Measurements from ENCODE around the gene EHD4.

EHD4 gene

DNA sequence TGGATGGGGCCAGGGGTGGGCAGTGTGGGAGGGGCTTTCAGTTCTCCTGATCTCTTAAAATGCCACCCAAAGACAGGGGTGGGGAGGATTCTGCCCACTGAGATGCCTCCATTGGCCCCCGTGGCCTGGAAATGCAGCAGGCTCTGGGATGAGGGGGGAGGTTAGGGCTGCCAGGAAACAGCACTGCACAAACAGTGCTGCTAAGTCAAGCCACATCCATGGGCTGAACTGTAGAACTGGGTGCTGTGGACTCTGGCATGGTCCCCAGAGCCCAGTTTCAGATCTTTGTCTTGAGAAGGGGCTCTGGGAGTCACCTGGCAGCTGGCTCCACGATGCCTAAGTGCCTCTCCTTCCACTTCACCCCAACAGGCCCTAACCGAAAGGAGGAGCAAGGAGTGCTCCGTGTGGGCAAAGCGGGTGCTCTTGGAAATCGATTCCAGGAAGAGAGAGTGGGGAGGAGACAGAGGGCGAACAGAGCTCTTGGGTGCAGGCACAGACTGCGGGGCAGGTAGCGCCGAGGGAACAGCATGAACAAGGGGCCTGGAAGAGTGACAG, 40.6 kb upstream of the EHD4 start:
- H3K9ac ChIP-seq (ENCODE audit: insufficient read length, low read depth) = no peak overlapping the region
- H3K4me3 ChIP-seq (ENCODE audit: insufficient read length, low read depth) = no peak overlapping the region
- no peaks in the 10 kb centered on the region for H3K27me3 ChIP-seq (ENCODE audit: insufficient read depth, insufficient read length)
- H3K9me3 ChIP-seq (ENCODE audit: insufficient read depth, low read length) = no peaks in the 10 kb centered on the region
- H3K4me1 ChIP-seq (ENCODE audit: insufficient read depth, insufficient read length) = peaks cover 2% of the 10 kb centered on the region
- no peak for TF ChIP-seq SUZ12 (IDR thresholded peaks at IDR 0.05; ENCODE audit: extremely low read depth, insufficient read depth, insufficient read length)
- TF ChIP-seq ZNF274 (IDR thresholded peaks at IDR 0.05; ENCODE audit: low read depth, low read length) = no peak
- TF ChIP-seq YY1 (IDR thresholded peaks at IDR 0.05; ENCODE audit: insufficient read depth, insufficient read length) = no peak
- no peaks in the 10 kb centered on the region for H3K36me3 ChIP-seq (ENCODE audit: insufficient read depth, insufficient read length, low read length)
- DNase-seq (ENCODE audit: low read depth, low spot score) = no peak

DNA sequence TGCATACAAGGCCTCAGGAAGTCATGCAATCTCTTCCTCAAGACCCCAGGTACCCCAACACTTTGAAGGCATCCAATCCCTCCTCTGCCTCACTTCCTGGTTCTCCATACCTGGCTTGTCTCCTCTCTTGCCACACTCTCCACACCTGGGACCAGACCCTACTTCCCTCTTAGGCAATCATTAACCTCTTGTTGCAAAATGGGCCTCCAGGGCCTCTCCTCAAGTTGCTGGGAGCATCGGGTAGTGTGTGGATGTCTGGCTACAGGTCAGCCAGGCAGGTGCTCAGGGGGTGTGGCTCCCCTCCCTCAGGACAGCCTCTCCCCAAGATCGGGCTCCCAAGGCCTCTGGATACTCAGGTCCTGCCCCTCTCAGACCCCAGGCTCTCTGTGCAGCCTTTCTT, 39.9 kb upstream of the EHD4 start:
- no peak for TF ChIP-seq SUZ12 (IDR thresholded peaks at IDR 0.05; ENCODE audit: extremely low read depth, insufficient read depth, insufficient read length)
- TF ChIP-seq ZNF274 (IDR thresholded peaks at IDR 0.05; ENCODE audit: low read depth, low read length) = no peak
- no peak for TF ChIP-seq YY1 (IDR thresholded peaks at IDR 0.05; ENCODE audit: insufficient read depth, insufficient read length)
- no peaks in the 10 kb centered on the region for H3K36me3 ChIP-seq (ENCODE audit: insufficient read depth, insufficient read length, low read length)
- H3K9ac ChIP-seq (ENCODE audit: insufficient read length, low read depth) = no peak overlapping the region
- no peak for DNase-seq (ENCODE audit: low read depth, low spot score)
- H3K4me1 ChIP-seq (ENCODE audit: insufficient read depth, insufficient read length) = peaks cover 2% of the 10 kb centered on the region
- no peak overlapping the region for H3K4me3 ChIP-seq (ENCODE audit: insufficient read length, low read depth)
- H3K27me3 ChIP-seq (ENCODE audit: insufficient read depth, insufficient read length) = no peaks in the 10 kb centered on the region
- H3K9me3 ChIP-seq (ENCODE audit: insufficient read depth, low read length) = no peaks in the 10 kb centered on the region

DNA sequence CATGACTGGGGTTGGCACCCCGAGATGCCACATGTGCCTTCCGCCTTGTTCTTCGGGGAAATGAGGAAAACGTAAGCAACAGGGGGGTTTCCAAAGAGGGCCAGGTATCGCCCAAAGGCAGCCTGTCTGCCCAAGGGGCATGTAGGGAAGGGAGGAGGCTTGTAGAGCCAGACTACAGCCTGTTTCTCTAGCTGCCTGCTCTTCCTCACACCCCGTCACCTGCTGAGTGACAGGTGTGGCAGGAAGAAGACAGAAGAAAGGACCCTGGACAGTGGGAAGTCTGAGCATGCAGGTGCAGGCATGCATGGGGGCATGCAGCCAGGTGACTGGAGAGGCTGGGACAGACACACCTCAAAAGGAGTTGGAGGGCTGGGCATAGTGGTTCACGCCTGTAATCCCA, 38.7 kb upstream of the EHD4 start:
- TF ChIP-seq ZNF274 (IDR thresholded peaks at IDR 0.05; ENCODE audit: low read depth, low read length) (no peak), SUZ12 (IDR thresholded peaks at IDR 0.05; ENCODE audit: extremely low read depth, insufficient read depth, insufficient read length) (no peak), YY1 (IDR thresholded peaks at IDR 0.05; ENCODE audit: insufficient read depth, insufficient read length) (no peak)
- Histone ChIP-seq H3K9ac (ENCODE audit: insufficient read length, low read depth) (no peak overlapping the region), H3K36me3 (ENCODE audit: insufficient read depth, insufficient read length, low read length) (no peaks in the 10 kb centered on the region), H3K4me3 (ENCODE audit: insufficient read length, low read depth) (no peak overlapping the region), H3K9me3 (ENCODE audit: insufficient read depth, low read length) (no peaks in the 10 kb centered on the region), H3K4me1 (ENCODE audit: insufficient read depth, insufficient read length) (peaks cover 2% of the 10 kb centered on the region), H3K27me3 (ENCODE audit: insufficient read depth, insufficient read length) (no peaks in the 10 kb centered on the region)
- no peak for DNase-seq (ENCODE audit: low read depth, low spot score)

DNA sequence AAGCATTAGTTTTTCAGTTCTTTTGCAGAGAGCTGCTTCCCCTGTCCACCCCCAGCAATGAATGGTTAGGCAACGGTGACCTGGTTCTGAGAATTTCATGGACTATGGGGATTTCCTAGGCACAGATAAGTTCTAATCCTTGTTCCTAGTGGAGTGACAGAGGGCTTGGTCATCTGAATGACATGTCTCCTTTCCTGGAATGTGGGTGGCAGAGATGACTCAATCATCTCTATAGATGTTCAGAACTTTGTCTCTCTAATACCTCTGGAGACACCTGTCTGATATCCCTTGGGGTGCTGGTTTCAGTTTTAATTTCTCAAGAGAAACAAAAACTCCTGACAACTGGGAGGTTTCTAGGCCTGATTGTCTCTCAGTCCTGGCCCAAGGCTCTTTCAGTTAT, 38.1 kb upstream of the EHD4 start:
- TF ChIP-seq ZNF274 (IDR thresholded peaks at IDR 0.05; ENCODE audit: low read depth, low read length) = no peak
- no peak for TF ChIP-seq SUZ12 (IDR thresholded peaks at IDR 0.05; ENCODE audit: extremely low read depth, insufficient read depth, insufficient read length)
- TF ChIP-seq YY1 (IDR thresholded peaks at IDR 0.05; ENCODE audit: insufficient read depth, insufficient read length) = no peak
- Histone ChIP-seq H3K36me3 (ENCODE audit: insufficient read depth, insufficient read length, low read length) (no peaks in the 10 kb centered on the region), H3K4me3 (ENCODE audit: insufficient read length, low read depth) (no peak overlapping the region), H3K9me3 (ENCODE audit: insufficient read depth, low read length) (no peaks in the 10 kb centered on the region), H3K9ac (ENCODE audit: insufficient read length, low read depth) (no peak overlapping the region), H3K27me3 (ENCODE audit: insufficient read depth, insufficient read length) (no peaks in the 10 kb centered on the region), H3K4me1 (ENCODE audit: insufficient read depth, insufficient read length) (peaks cover 2% of the 10 kb centered on the region)
- no peak for DNase-seq (ENCODE audit: low read depth, low spot score)

DNA sequence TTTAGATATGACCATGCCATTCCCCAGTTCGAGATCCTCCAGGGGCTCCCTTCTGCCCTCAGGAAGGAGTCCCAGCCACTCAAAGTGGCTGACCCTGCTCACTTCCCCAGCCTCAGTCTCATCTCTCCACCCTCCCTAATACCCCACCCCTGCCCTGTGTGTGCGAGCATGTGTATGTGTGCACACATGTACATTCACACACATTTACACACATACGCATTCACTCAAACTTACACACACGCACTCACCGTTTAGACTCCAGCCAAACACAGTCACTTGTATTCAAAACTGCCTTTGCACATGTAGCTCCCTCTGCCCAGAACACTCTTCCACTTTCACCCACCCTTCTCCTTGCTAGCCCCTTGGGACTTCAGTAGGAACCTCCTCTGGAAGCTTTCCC, 37.1 kb upstream of the EHD4 start:
- no peak for DNase-seq (ENCODE audit: low read depth, low spot score)
- Histone ChIP-seq H3K4me1 (ENCODE audit: insufficient read depth, insufficient read length) (peaks cover 2% of the 10 kb centered on the region), H3K36me3 (ENCODE audit: insufficient read depth, insufficient read length, low read length) (no peaks in the 10 kb centered on the region), H3K27me3 (ENCODE audit: insufficient read depth, insufficient read length) (no peaks in the 10 kb centered on the region), H3K4me3 (ENCODE audit: insufficient read length, low read depth) (no peak overlapping the region), H3K9me3 (ENCODE audit: insufficient read depth, low read length) (no peaks in the 10 kb centered on the region), H3K9ac (ENCODE audit: insufficient read length, low read depth) (no peak overlapping the region)
- TF ChIP-seq YY1 (IDR thresholded peaks at IDR 0.05; ENCODE audit: insufficient read depth, insufficient read length) (no peak), SUZ12 (IDR thresholded peaks at IDR 0.05; ENCODE audit: extremely low read depth, insufficient read depth, insufficient read length) (no peak), ZNF274 (IDR thresholded peaks at IDR 0.05; ENCODE audit: low read depth, low read length) (no peak)

GRCh38 chr15:42009022-42009421, 36.7 kb upstream of the EHD4 start:
- Histone ChIP-seq H3K9ac (ENCODE audit: insufficient read length, low read depth) (no peak overlapping the region), H3K9me3 (ENCODE audit: insufficient read depth, low read length) (no peaks in the 10 kb centered on the region), H3K27me3 (ENCODE audit: insufficient read depth, insufficient read length) (no peaks in the 10 kb centered on the region), H3K4me3 (ENCODE audit: insufficient read length, low read depth) (no peak overlapping the region), H3K4me1 (ENCODE audit: insufficient read depth, insufficient read length) (peaks cover 2% of the 10 kb centered on the region), H3K36me3 (ENCODE audit: insufficient read depth, insufficient read length, low read length) (no peaks in the 10 kb centered on the region)
- DNase-seq (ENCODE audit: low read depth, low spot score) = no peak
- TF ChIP-seq SUZ12 (IDR thresholded peaks at IDR 0.05; ENCODE audit: extremely low read depth, insufficient read depth, insufficient read length) (no peak), YY1 (IDR thresholded peaks at IDR 0.05; ENCODE audit: insufficient read depth, insufficient read length) (no peak), ZNF274 (IDR thresholded peaks at IDR 0.05; ENCODE audit: low read depth, low read length) (no peak)

- no peak overlapping the region for H3K9ac ChIP-seq (ENCODE audit: insufficient read length, low read depth)
- no peaks in the 10 kb centered on the region for H3K36me3 ChIP-seq (ENCODE audit: insufficient read depth, insufficient read length, low read length)
- H3K4me1 ChIP-seq (ENCODE audit: insufficient read depth, insufficient read length) = no peaks in the 10 kb centered on the region
- TF ChIP-seq SUZ12 (IDR thresholded peaks at IDR 0.05; ENCODE audit: extremely low read depth, insufficient read depth, insufficient read length) (no peak), YY1 (IDR thresholded peaks at IDR 0.05; ENCODE audit: insufficient read depth, insufficient read length) (no peak), ZNF274 (IDR thresholded peaks at IDR 0.05; ENCODE audit: low read depth, low read length) (no peak)
- DNase-seq (ENCODE audit: low read depth, low spot score) = no peak
- H3K9me3 ChIP-seq (ENCODE audit: insufficient read depth, low read length) = no peaks in the 10 kb centered on the region
- H3K4me3 ChIP-seq (ENCODE audit: insufficient read length, low read depth) = no peak overlapping the region
- H3K27me3 ChIP-seq (ENCODE audit: insufficient read depth, insufficient read length) = no peaks in the 10 kb centered on the region
These were observed 35.0 kb upstream of the EHD4 start for GRCh38 chr15:42007386-42007785.
